GM12878 (cell line): ENCODE results near the gene HINT3. TPM values are rescaled to one million over a fixed set of nuclear protein-coding genes. Genes with fewer than 3 reads are reported as not detected.

ENCODE experiments used
- ATAC-seq: fragments of 200-7000 bp; cut with Tn5 transposase; 3 replicates; pipeline ENCODE4 v1.9.1; 2020; ENCODE audit warnings: mild to moderate bottlenecking, moderate library complexity
- BruUV-seq: library from RNA; stranded (reverse); fragments of 400-500 nt; replicated peaks from 2 replicates; lab custom pipeline; 2021; lab: Mats Ljungman, UMichigan
- CTCF ChIA-PET: fragments of 300-600 bp; sonication (Branson Sonifier 250); formaldehyde crosslinking; extraction: SDS; loops from one replicate; lab custom pipeline; 2021; ENCODE audit warnings: inconsistent platforms; lab: Yijun Ruan, JAX
- POLR2A ChIA-PET: fragments of 350-600 bp; formaldehyde crosslinking; extraction: SDS; loops from one replicate; lab custom pipeline; 2021; ENCODE audit warnings: inconsistent platforms; lab: Charles Lee
- RAD21 ChIA-PET: fragments of 300-600 bp; sonication (Branson Sonifier 250); formaldehyde crosslinking; loops from one replicate; lab custom pipeline; 2023; ENCODE audit warnings: antibody characterized with exemption; ENCODE audit not compliant: unreplicated experiment; lab: Charles Lee
- SMC1A ChIA-PET: fragments of 300-600 bp; sonication (Branson Sonifier 250); formaldehyde crosslinking; loops from one replicate; lab custom pipeline; 2023; ENCODE audit not compliant: unreplicated experiment, uncharacterized antibody; lab: Charles Lee
- DNase-seq: peaks from one replicate; pipeline ENCODE4 v3.0.0-alpha.2; 2011; ENCODE audit warnings: low read depth, low spot score
- FAIRE-seq: peaks from 3 replicates; lab custom pipeline; 2011; peaks lifted over from hg19 to GRCh38; lab: Jason Lieb, UNC
- H2AFZ ChIP-seq: 2 replicates; pipeline ENCODE4 v1.6.0; 2011; ENCODE audit warnings: low read depth, low read length, control low read depth; ENCODE audit not compliant: control insufficient read depth
- H3K27ac ChIP-seq: 2 replicates; pipeline ENCODE4 v1.5.1; 2011; ENCODE audit warnings: control low read depth; ENCODE audit not compliant: control insufficient read depth, insufficient read depth
- H3K27me3 ChIP-seq, 2 experiments: replicated peaks in 1 of 2; 2 replicates each; pipeline versions ENCODE4 v1.6.0 to v1.6.1; 2011; ENCODE audit warnings: low read length in 1 of 2; ENCODE audit not compliant: control insufficient read depth in 2 of 2, insufficient read depth in 2 of 2
- H3K36me3 ChIP-seq, 2 experiments: 2 replicates each; pipeline ENCODE4 v1.5.1; 2011; ENCODE audit warnings: low read length in 1 of 2; ENCODE audit not compliant: control insufficient read depth in 2 of 2, insufficient read depth in 2 of 2
- H3K4me1 ChIP-seq: 2 replicates; pipeline ENCODE4 v1.6.1; 2011; ENCODE audit warnings: mild to moderate bottlenecking, low read length, moderate library complexity, mixed read lengths; ENCODE audit not compliant: control insufficient read depth, insufficient read depth
- H3K4me2 ChIP-seq: 2 replicates; pipeline ENCODE4 v1.6.0; 2011; ENCODE audit warnings: control low read depth; ENCODE audit not compliant: control insufficient read depth, insufficient read depth
- H3K4me3 ChIP-seq: fragments of 200-600 bp; sonication (generic); 2 replicates; pipeline ENCODE4 v1.5.1; 2016
- H3K79me2 ChIP-seq: 2 replicates; pipeline ENCODE4 v1.6.0; 2011; ENCODE audit warnings: low read length; ENCODE audit not compliant: control insufficient read depth, insufficient read depth
- H3K9ac ChIP-seq: 2 replicates; pipeline ENCODE4 v1.8.0; 2011; ENCODE audit warnings: low read length, control low read depth, mixed read lengths; ENCODE audit not compliant: control insufficient read depth, insufficient read depth
- H3K9me3 ChIP-seq: replicated peaks from 3 replicates; pipeline ENCODE4 v1.5.1; 2011; ENCODE audit warnings: mild to moderate bottlenecking, low read length; ENCODE audit not compliant: control insufficient read depth, insufficient read depth
- H4K20me1 ChIP-seq: 2 replicates; pipeline ENCODE4 v1.6.0; 2011; ENCODE audit not compliant: control insufficient read depth, insufficient read depth
- MEF2A ChIP-seq: IDR thresholded peaks from 2 replicates; pipeline ENCODE4 v1.6.1; 2011; ENCODE audit warnings: low read depth, mild to moderate bottlenecking, low read length, moderate library complexity; ENCODE audit not compliant: insufficient read depth
- POLR2AphosphoS5 ChIP-seq: IDR thresholded peaks from 2 replicates; pipeline ENCODE4 v1.6.1; 2011; ENCODE audit warnings: mild to moderate bottlenecking, low read length, inconsistent platforms
- RB1 ChIP-seq: fragments of 450-650 bp; formaldehyde crosslinking; IDR thresholded peaks from 2 replicates; pipeline ENCODE4 v1.6.1; 2017; ENCODE audit warnings: mild to moderate bottlenecking, borderline replicate concordance
- SIN3A ChIP-seq: IDR thresholded peaks from 2 replicates; pipeline ENCODE4 v1.6.1; 2012; ENCODE audit warnings: low read depth, low read length, improper control_type of control experiment
- SMAD5 ChIP-seq: IDR thresholded peaks from 2 replicates; pipeline ENCODE4 v1.6.1; 2016; ENCODE audit warnings: antibody characterized with exemption, low read depth
- whole genome bisulfite sequencing: methylation state at CpG from one replicate; pipeline ENCODE4 v1.1.6; 2016; ENCODE audit warnings: low lambda C conversion rate; ENCODE audit not compliant: insufficient replicate concordance, insufficient coverage; ENCODE audit errors: missing lambda C conversion rate; 5-methylcytosine and 5-hydroxymethylcytosine counted together
- in situ Hi-C: fragments of 300-500 bp; cut with MboI; formaldehyde crosslinking; loops from 9 replicates; pipeline ENCODE4 v1.14.3; 2018; ENCODE audit warnings: mixed read lengths
- intact Hi-C: fragments of 100-400 bp; cut with micrococcal nuclease; formaldehyde crosslinking; loops from one replicate; pipeline ENCODE4 v1.14.2; 2022; ENCODE audit not compliant: unreplicated experiment
- polyA plus RNA-seq, 11 experiments: library from polyadenylated mRNA; depleted of rRNA in 4 of 11; unstranded in 6 of 11; stranded (reverse) in 5 of 11; fragments of >200 nt; fragmentation: Nextera tagmentation in 4 of 11; fragmentation: Illumina TruSeq in 1 of 11; extraction: Ambion mirVana in 4 of 11; extraction: Trizol in 1 of 11; gene quantifications; 1 replicate in 1 of 11; 2 replicates in 10 of 11; pipeline versions ENCODE4 v1.2.1 to v1.2.3, GENCODE V29; 2011 to 2016; ENCODE audit warnings: inconsistent platforms in 2 of 11, missing spikeins in 2 of 11, low read depth in 1 of 11
- total RNA-seq, 4 experiments: library from RNA; depleted of rRNA in 3 of 4; stranded (reverse); fragments of >200 nt in 3 of 4; fragmentation: Illumina TruSeq in 1 of 4; extraction: Trizol in 1 of 4; gene quantifications; 2 replicates each; pipeline versions ENCODE4 v1.2.1 to v1.2.3, GENCODE V29; 2013 to 2021
- TF ChIP-seq, protein P1 (sequence below): fragments of 150-350 bp; IDR thresholded peaks from 2 replicates; pipeline ENCODE4 v1.6.1; 2014; ENCODE audit warnings: mild to moderate bottlenecking, low read depth, low read length

HINT3 gene
- total and polyA plus RNA-seq, 10 of the 15 experiments (the other 5 are each of a cell fraction or from before 2014, with no cell fraction given): 0.72 to 9.1 (median 5.4) TPM

DNA sequence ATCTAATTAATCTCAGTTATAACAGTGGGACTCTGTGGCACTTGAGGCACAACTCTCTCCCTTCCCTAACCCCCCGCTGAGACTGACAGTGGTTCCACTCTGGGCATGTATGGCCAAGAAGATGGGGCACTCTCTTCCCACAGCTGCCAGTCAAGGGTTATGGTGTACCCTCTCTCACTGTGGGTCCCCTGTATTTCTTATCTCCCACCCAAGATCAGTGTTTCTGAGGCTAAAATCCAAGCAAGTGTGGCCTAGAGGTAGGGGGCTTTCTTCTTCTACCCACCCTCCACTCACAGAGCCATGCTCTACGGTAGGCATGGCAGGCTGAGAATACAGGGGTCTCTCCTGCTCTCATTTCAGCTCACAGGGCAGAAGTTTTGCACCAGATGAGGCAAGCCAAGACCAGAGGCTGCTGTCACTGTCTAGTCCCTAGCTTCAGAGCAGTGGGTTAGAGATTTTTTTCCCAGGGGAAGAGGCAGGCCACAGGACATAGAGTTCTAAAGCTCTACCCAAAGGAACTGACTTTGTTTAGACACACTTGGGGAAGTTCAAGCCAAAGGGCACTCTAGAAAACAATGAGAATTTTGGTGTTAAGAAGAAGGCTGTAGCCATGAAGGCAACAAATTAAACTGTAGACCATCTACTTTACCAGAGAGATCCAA lies 31.7 kb upstream of the HINT3 start:
- no peak for DNase-seq
- POLR2A ChIA-PET: interaction anchor here (0.6 kb wide), 1 partner anchor 30 kb away, joined by 3 read pairs; no protein-coding TSS in a partner anchor
- Histone ChIP-seq H3K4me2 (peak overlapping the region; percentile 11; the same call in 1 of the 2 replicates), H3K27me3 (no peaks in the 10 kb centered on the region)
- TF ChIP-seq SIN3A (no peak), RB1 (no peak), SMAD5 (no peak), POLR2AphosphoS5 (0 out of 2 replicates have a peak, but pooled peaks have one; percentile 35), MEF2A (no peak)
- TF ChIP-seq, protein P1, sequence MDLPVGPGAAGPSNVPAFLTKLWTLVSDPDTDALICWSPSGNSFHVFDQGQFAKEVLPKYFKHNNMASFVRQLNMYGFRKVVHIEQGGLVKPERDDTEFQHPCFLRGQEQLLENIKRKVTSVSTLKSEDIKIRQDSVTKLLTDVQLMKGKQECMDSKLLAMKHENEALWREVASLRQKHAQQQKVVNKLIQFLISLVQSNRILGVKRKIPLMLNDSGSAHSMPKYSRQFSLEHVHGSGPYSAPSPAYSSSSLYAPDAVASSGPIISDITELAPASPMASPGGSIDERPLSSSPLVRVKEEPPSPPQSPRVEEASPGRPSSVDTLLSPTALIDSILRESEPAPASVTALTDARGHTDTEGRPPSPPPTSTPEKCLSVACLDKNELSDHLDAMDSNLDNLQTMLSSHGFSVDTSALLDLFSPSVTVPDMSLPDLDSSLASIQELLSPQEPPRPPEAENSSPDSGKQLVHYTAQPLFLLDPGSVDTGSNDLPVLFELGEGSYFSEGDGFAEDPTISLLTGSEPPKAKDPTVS: no peak
- TF ChIP-seq, all 136 proteins: peak for 1
- H2AFZ ChIP-seq: no peak overlapping the region
- ATAC-seq (peak; percentile 22), FAIRE-seq (no peak)
- ChIA-PET CTCF (interaction anchor here (0.8 to 14.8 kb wide), 11 partner anchors 11 to 144 kb away, joined by 3 to 153 read pairs (median 4); partner anchors contain the start of genes HINT3 and NCOA7), RAD21 (interaction anchor here (0.7 to 2.1 kb wide), 3 partner anchors 11 to 28 kb away, joined by 3 to 9 read pairs (median 3); no protein-coding TSS in a partner anchor), SMC1A (interaction anchor here (1.0 to 5.5 kb wide), 10 partner anchors 9 to 144 kb away, joined by 3 to 35 read pairs (median 4); partner anchors contain the start of gene HINT3)
- no peaks in the 10 kb centered on the region for H4K20me1 ChIP-seq
- 96% methylated on average over 2 of the region's 2 CpGs for WGBS
- intact Hi-C loops (no loop called here), in situ Hi-C loops (no loop called here)
- H3K79me2 ChIP-seq: peaks cover 18% of the 10 kb centered on the region
- H3K4me3 ChIP-seq: no peak overlapping the region
- H3K4me1 ChIP-seq: peaks cover 3% of the 10 kb centered on the region; the same call in 1 of the 2 replicates
- H3K9ac ChIP-seq: no peak overlapping the region
- peaks cover 14 to 19% of the 10 kb centered on the region in 2 experiments for H3K36me3 ChIP-seq
- H3K27ac ChIP-seq: no peak overlapping the region; the same call in 1 of the 2 replicates
- BruUV-seq: no TSS peak
- H3K9me3 ChIP-seq: no peaks in the 10 kb centered on the region
